Activated T-helper 17 cell treated with anti-CD3 and anti-CD28 coated beads, Interleukin-2, amount 50 U/mL, for 72 hours (primary cell): ENCODE results near the gene ATP2B2. TPM values are rescaled to one million over a fixed set of nuclear protein-coding genes. Genes with fewer than 3 reads are reported as not detected.
A peak's percentile ranks its signal among the peaks of the same experiment; 100 is the strongest.

Experiments used
- ATAC-seq: fragments of 150-1000 bp; cut with Tn5 transposase; replicated peaks from 2 replicates; pipeline ENCODE4 v1.10.0; 2021; ENCODE audit warnings: mild to moderate bottlenecking, moderate library complexity
- H3K27ac Mint-ChIP-seq: one replicate; pipeline ENCODE4 v1.8.0; 2022; ENCODE audit warnings: mixed read lengths
- H3K27me3 Mint-ChIP-seq: one replicate; pipeline ENCODE4 v1.8.0; 2022; ENCODE audit warnings: mixed read lengths
- H3K36me3 Mint-ChIP-seq: one replicate; pipeline ENCODE4 v1.8.0; 2022; ENCODE audit warnings: low read depth, mild to moderate bottlenecking, mixed read lengths
- H3K4me1 Mint-ChIP-seq: one replicate; pipeline ENCODE4 v1.8.0; 2022; ENCODE audit warnings: mixed read lengths
- H3K4me3 Mint-ChIP-seq: one replicate; pipeline ENCODE4 v1.8.0; 2022; ENCODE audit warnings: mild to moderate bottlenecking, mixed read lengths
- H3K9me3 Mint-ChIP-seq: one replicate; pipeline ENCODE4 v1.8.0; 2022; ENCODE audit warnings: mixed read lengths
- total RNA-seq, 2 donors: library from RNA; stranded (reverse); gene quantifications; one replicate each; pipeline ENCODE4 v1.2.3, GENCODE V29; 2022

ATP2B2 gene
- total RNA-seq: not detected

DNA sequence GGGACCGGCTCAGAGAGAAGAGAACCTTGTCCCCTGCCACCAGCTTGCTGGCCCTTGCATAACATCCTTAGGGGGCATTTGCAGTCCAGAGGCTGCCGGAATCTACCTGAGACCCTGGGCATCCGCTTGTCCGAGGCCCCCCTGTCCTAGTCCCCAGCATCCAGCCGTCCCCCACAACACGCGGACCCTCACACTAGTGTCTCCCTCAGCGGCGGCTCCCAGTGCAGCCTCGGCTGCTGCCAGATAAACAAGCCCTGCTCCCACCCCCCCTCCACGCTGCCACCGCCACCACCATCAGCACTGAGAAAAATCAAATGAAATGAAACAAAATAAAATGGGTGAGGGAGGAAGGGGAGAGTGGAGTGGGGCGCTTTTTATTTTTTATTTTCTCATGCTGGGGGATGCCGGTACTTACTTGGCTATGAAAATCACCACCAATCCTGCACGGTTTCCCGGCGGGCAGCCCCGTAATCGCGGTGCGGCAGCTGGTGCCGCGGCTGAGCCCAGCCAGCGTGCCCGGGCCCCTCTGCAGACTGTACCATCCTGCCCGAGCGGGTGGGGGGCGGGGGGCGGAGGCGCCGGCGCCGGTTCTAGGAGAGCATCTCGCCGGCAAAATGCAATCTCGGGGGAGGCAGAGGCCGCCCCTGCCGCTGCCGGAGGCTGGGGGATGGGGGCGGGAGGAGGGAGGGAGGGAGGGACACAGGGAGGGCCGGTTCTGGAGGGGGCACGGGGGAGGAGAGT, at the start of gene ATP2B2:
Gene ATP2B2, minus strand, starts transcription at position 537 of the 741 bp plus-strand sequence. CDS start 56,043 bp downstream, outside the sequence.
- Mint-ChIP-seq H3K27me3 (peaks cover 19% of the 10 kb centered on the region), H3K9me3 (no peaks in the 10 kb centered on the region), H3K36me3 (no peaks in the 10 kb centered on the region), H3K4me1 (peaks cover 3% of the 10 kb centered on the region), H3K4me3 (no peak within 1 kb of the TSS), H3K27ac (no peak within 1 kb of the TSS)
- ATAC-seq: no peak

DNA sequence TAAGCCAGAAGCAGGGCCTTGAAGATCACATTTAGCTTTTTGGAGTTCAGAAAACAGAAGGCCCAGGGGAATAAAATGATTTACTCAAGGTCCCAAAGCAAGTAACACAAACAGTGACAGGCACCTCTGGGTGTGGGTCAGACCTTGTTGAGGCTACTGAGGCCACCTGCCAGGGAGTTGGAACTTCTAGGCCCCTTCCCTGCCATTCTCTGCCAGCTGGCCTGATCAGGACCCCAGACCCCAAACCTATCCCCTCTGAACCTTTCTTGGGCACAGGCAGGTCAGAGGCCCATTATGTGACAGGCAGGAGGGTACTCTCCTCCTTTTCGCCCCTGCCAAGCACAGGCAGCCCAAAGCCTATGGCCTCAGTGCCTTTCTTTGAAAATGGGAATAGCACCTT, 49.4 kb upstream of the ATP2B2 start:
- peaks cover 5% of the 10 kb centered on the region for H3K4me1 Mint-ChIP-seq
- H3K27ac Mint-ChIP-seq: no peak overlapping the region

DNA sequence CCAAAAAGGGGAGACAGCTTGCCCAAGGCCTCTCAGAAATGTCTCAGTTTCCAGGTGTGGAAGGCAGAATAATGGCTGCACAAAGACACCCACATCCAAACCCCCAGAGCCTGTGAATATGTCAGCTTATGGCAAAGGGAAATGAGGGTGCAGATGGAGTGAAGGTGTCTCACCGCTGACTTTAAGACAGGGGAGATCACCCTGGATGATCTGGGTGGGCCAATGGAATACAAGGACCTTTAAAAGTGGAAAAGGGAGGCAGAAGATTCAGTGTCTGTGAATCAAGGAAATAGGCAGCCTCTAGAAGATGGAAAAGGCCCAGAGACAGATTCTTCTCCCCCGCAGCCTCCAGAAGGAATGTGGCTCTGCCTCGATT, 48.8 kb upstream of the ATP2B2 start:
- Mint-ChIP-seq H3K9me3 (no peaks in the 10 kb centered on the region), H3K4me1 (peaks cover 5% of the 10 kb centered on the region), H3K4me3 (no peak overlapping the region)

More for the DNA sequence above, 49.4 kb upstream of the ATP2B2 start:
- no peak for ATAC-seq
- H3K9me3 Mint-ChIP-seq: no peaks in the 10 kb centered on the region
- H3K4me3 Mint-ChIP-seq: no peak overlapping the region
- H3K27me3 Mint-ChIP-seq: no peaks in the 10 kb centered on the region
- H3K36me3 Mint-ChIP-seq: no peaks in the 10 kb centered on the region

DNA sequence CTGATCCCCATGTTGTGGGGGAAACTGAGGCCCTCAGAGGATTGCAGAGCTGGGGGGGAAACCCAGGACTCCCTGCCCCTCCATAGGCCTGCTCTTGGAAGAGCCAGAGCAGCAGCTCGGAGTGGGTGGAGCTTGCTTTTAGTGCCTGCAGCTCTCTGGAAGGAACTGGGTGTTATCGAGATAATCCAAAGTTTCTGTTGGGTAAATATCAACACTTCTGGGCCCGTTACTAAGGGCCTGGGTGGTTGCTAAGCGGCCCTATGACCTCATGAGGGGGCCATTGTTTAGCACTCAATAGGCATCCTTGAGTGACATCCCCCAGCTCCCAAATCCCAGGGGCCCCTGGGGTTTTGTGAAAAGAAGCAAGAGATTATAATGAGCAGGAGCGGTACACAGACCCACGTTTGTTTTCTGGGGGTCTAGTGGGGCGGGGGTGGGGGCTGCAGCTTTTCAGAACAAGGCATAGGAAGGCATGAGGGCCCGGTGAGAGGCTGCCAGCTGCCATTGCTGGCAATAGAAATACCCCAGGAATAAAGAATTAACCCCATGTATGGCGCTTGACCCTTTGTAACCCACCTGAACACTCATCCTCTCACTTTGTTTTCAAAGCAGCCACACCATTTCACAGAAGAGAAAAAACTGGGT, 48.3 kb upstream of the ATP2B2 start:
- no peaks in the 10 kb centered on the region for H3K9me3 Mint-ChIP-seq
- H3K4me3 Mint-ChIP-seq: no peak overlapping the region
- peaks cover 3% of the 10 kb centered on the region for H3K27me3 Mint-ChIP-seq
- ATAC-seq: no peak
- no peaks in the 10 kb centered on the region for H3K36me3 Mint-ChIP-seq
- H3K4me1 Mint-ChIP-seq: peaks cover 6% of the 10 kb centered on the region
- H3K27ac Mint-ChIP-seq: no peak overlapping the region

More for the DNA sequence above, 48.8 kb upstream of the ATP2B2 start:
- ATAC-seq: no peak
- Mint-ChIP-seq H3K27me3 (peaks cover 1% of the 10 kb centered on the region), H3K27ac (no peak overlapping the region), H3K36me3 (no peaks in the 10 kb centered on the region)

DNA sequence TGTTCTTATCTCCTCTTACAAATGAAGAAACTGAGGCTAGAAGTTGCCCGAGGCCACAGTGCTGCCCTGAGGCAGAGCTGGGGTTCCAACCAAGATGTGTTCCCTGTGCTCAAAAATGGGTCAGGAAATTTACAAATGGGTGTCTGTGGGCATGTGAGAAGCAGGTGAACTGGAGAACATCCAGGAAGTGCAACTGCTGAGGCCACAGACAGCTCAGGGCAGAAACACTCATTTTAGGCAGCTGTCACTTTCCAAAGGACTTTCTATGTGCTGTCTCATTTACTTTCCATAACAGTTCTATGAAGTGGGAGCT, 47.2 kb upstream of the ATP2B2 start:
- peak; percentile 71 for ATAC-seq
- H3K27ac Mint-ChIP-seq: peak overlapping the region; percentile 85
- H3K27me3 Mint-ChIP-seq: peaks cover 10% of the 10 kb centered on the region
- H3K9me3 Mint-ChIP-seq: no peaks in the 10 kb centered on the region
- no peaks in the 10 kb centered on the region for H3K36me3 Mint-ChIP-seq
- H3K4me1 Mint-ChIP-seq: peaks cover 9% of the 10 kb centered on the region
- peak overlapping the region; percentile 70 for H3K4me3 Mint-ChIP-seq

DNA sequence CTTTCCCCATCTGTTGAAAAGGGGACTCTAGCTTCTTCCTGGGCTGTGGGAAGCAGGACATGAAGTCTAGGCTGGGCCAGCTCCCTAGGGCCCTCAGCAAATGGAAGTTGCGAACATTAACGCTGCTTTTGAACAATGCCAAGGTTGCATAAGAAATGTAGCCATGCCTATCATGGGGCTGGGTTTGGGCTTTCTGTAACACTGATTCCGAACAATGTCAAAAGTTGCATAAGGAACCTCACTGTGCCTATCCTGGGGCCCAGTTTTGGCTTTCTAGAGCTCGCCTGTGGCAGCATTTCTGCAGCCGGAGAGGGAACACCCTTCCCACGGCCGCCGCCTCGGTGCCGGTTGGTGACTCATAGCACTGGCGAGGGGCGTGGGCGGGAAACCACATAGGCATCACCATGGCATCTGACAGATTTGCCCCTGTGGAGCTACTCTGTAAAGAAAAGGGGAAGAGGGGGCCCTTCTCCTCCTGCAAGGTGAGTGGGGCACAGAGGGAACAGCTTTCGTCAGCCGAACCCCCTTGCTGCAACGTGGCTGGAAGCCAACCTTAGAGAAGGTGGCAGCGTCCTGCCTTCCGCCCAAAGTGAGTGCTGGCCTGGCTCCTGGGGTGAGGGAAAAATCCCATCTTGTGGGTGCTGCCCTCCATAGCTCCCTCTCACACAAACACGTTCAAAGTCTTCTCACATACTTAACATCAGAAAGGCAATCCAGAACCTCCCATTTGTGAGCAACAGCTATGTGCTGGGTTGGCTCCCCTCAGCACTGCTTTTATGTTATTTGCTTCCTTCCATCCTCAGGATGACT, 46.6 kb upstream of the ATP2B2 start:
- peaks cover 13% of the 10 kb centered on the region for H3K27me3 Mint-ChIP-seq
- peak overlapping the region; percentile 70 for H3K4me3 Mint-ChIP-seq
- peak; percentile 82 for ATAC-seq
- H3K4me1 Mint-ChIP-seq: peaks cover 9% of the 10 kb centered on the region
- H3K27ac Mint-ChIP-seq: peak overlapping the region; percentile 85
- H3K36me3 Mint-ChIP-seq: no peaks in the 10 kb centered on the region
- H3K9me3 Mint-ChIP-seq: no peaks in the 10 kb centered on the region

DNA sequence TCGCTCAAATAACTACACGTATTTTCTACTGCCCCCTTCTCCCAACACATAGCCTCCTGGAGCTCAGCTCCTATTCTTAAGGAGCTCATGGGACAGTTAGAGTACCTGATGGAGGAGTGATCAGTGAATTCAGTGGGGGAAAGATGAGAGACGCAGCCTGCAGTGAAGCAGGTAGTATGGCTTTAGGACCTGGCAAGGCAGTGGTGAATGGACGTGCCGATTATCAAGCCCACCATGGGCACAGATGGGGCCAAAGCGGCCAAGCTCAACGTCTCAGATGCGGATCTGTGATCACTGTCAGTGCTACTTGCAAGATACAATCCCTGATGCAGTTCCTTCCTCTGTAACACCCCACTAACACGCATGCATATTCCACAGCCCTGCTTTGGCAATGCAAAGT, 45.8 kb upstream of the ATP2B2 start:
- Mint-ChIP-seq H3K27me3 (peaks cover 16% of the 10 kb centered on the region), H3K4me3 (no peak overlapping the region), H3K4me1 (peaks cover 9% of the 10 kb centered on the region), H3K27ac (no peak overlapping the region), H3K36me3 (no peaks in the 10 kb centered on the region), H3K9me3 (no peaks in the 10 kb centered on the region)
- no peak for ATAC-seq

DNA sequence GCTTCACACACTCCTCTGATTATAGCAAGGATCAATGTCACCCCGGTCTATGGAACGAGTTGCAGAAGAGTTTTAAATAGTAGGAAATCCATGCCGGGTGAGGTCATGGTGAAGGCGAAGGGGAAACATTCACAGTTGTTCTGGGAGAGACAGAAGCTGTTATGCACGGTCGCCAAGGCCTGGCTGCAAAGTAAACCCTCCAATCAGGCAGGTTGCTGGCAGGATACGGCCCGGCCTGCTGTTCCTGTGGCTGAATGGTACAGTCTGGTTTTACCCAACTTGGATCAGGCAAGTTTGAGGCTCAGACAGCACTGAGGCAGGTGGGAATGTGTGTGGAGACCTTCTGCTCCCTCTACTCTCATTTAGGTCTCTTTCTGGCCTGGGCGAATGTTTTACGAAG, 45.3 kb upstream of the ATP2B2 start:
- Mint-ChIP-seq H3K36me3 (no peaks in the 10 kb centered on the region), H3K9me3 (no peaks in the 10 kb centered on the region)
- no peak for ATAC-seq

DNA sequence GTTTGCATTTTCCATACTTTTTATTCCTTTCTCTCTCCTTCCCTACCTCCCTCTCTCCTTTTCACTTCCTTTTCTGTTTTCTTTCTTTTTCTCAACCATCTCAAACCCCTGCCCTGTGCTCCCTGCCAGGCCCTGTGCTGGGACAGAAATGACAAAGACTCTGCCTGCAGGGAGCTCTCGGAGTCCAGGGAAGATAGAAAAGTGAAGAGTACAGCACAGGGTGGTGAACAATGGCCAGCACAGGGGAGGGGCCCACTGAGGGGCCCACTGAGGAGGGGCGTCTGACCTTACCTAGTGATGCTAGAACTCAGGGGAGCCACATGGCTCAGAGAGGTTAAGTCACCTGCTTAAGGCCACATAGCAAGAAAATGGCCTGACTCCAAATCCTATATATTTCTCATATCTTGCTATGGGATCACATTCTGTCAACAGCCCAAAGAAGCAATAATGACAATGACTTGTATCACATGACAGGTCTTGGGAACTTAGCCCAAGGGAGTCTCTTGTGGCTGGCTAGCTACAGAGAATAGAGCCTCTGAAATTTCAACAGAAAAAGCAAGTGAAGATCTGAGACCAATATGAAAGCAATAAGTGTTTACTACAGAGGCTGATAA, 44.3 kb upstream of the ATP2B2 start:
- no peak overlapping the region for H3K27ac Mint-ChIP-seq
- H3K36me3 Mint-ChIP-seq: no peaks in the 10 kb centered on the region
- peaks cover 16% of the 10 kb centered on the region for H3K27me3 Mint-ChIP-seq
- peaks cover 9% of the 10 kb centered on the region for H3K4me1 Mint-ChIP-seq
- no peaks in the 10 kb centered on the region for H3K9me3 Mint-ChIP-seq
- no peak for ATAC-seq
- H3K4me3 Mint-ChIP-seq: no peak overlapping the region

More for the DNA sequence above, 45.3 kb upstream of the ATP2B2 start:
- no peak overlapping the region for H3K27ac Mint-ChIP-seq
- peaks cover 9% of the 10 kb centered on the region for H3K4me1 Mint-ChIP-seq
- peaks cover 16% of the 10 kb centered on the region for H3K27me3 Mint-ChIP-seq
- no peak overlapping the region for H3K4me3 Mint-ChIP-seq

DNA sequence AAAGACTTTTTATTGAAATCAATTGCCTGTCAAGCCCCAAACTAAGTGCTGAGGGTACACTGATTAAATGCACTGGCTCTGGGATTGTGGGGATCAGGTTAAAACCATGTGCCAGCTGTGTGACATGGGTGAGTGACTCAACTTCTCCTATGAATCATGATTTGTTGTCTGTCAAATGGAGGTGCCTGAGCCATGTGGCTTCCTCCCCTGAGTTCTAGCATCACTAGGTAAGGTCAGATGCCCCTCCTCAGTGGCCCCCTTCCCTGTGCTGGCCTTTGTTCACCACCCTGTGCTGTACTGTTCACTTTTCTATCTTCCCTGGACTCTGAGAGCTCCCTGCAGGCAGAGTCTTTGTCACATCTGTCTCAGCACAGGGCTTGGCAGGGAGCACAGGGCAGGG, 43.6 kb upstream of the ATP2B2 start:
- H3K27me3 Mint-ChIP-seq: peaks cover 16% of the 10 kb centered on the region
- H3K4me1 Mint-ChIP-seq: peaks cover 9% of the 10 kb centered on the region
- no peaks in the 10 kb centered on the region for H3K9me3 Mint-ChIP-seq
- H3K36me3 Mint-ChIP-seq: no peaks in the 10 kb centered on the region
- H3K4me3 Mint-ChIP-seq: no peak overlapping the region
- ATAC-seq: peak; percentile 70
- H3K27ac Mint-ChIP-seq: no peak overlapping the region

DNA sequence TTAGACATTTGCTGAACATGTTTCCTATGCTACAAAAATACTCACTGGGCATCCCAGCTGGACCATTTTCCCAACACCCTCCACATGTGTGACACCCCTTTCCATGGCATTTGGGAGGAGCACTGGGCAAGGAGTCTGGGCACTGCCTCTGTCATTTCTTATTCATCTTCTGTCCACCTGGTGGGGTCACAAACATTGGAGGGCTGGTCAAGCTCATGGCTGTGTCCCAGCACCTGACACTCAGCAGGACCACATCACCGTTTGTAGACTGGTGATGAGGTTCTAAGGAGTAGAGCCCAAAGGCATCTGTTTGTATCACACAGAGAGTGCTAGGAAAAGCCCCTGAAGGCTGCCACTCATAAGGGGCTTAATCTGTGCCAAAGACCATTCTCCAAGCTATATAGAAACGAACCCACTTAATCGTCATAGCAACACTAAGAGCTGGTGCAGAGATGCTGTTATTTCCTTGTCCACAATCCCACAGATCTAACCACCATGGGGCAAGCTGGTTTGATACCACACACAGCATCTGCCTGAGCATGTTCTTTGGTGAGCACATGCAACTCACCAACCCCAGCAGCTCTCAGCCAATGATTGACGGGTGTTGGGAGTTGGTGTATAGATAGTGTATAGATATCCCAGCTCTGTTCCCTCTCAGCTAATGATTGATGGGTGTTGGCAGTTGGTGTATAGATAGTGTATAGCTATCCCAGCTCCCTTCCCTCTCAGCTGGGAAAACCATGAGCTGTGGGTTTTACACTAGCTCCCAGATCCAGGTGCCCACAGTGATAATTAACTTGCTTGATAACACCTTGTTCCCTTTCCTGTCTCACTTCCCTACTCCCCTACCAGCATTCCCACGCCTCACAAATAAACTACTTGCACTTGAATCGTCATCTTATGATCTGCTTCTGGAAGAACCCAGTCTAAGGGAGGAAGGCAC, 42.7 kb upstream of the ATP2B2 start:
- ATAC-seq: no peak
- H3K36me3 Mint-ChIP-seq: no peaks in the 10 kb centered on the region
- H3K9me3 Mint-ChIP-seq: peaks cover under 1% of the 10 kb centered on the region
- H3K4me1 Mint-ChIP-seq: peaks cover 9% of the 10 kb centered on the region
- H3K27me3 Mint-ChIP-seq: peaks cover 16% of the 10 kb centered on the region
- H3K4me3 Mint-ChIP-seq: no peak overlapping the region
- no peak overlapping the region for H3K27ac Mint-ChIP-seq

DNA sequence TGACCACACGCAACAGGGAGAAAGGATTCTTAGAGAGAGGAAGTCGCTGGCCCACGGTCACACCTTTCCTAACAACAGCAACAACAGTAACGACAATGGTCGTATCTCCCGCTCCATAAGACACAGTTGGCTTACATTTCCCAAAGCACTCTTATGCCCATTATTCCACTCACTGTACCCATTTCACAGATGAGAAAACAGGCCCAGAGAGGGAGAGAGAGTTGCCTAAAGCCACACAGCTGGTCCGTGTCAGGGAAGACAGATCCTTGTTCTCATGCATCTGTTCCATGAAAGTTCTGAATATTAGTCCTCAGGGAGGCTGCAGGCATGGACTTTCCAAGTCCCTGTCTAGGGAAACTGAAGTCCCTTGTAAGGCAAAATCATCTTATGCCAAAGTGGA, 42.0 kb upstream of the ATP2B2 start:
- no peak for ATAC-seq
- H3K9me3 Mint-ChIP-seq: peaks cover 5% of the 10 kb centered on the region

DNA sequence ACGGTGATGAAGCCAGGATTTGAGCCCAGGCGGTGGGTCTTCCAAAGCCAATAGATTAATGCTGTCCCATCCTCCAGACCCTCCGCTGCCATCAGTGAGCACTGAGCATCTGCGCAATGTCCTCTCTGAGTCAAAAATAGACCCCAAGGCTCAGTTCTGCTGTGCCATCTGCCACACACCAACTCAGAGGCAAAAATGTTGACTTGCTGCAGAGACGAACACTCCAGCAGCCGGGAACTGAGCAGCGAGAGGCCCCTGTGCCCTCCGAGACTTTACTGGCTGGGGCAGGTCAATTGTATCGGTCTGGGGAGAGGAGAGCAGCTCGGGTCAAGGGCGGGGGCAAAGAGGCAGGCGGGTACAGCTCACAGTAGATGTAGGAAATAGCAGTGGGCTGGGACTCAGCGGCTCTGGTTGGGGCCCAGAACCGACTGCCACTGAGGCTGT, 41.5 kb upstream of the ATP2B2 start:
- ATAC-seq: no peak
- Mint-ChIP-seq H3K4me1 (peaks cover 4% of the 10 kb centered on the region), H3K4me3 (no peak overlapping the region), H3K36me3 (no peaks in the 10 kb centered on the region), H3K27me3 (peaks cover 16% of the 10 kb centered on the region), H3K9me3 (peaks cover 6% of the 10 kb centered on the region), H3K27ac (no peak overlapping the region)

More for the DNA sequence above, 42.0 kb upstream of the ATP2B2 start:
- Mint-ChIP-seq H3K36me3 (no peaks in the 10 kb centered on the region), H3K4me3 (no peak overlapping the region), H3K27ac (no peak overlapping the region), H3K27me3 (peaks cover 16% of the 10 kb centered on the region), H3K4me1 (peaks cover 6% of the 10 kb centered on the region)
